Progenitor cell of endocrine pancreas (in vitro differentiated cells): ENCODE data around the gene PPARD. TPM values are rescaled to one million over a fixed set of nuclear protein-coding genes. Genes with fewer than 3 reads are reported as not detected.

ENCODE experiments used
- DNase-seq: peaks from one replicate; pipeline ENCODE4 v3.0.0; 2021; ENCODE audit warnings: low spot score; ENCODE audit not compliant: unreplicated experiment
- H3K27ac Mint-ChIP-seq: 2 replicates; pipeline ENCODE4 v1.8.0; 2021; ENCODE audit warnings: mild to moderate bottlenecking, moderate library complexity, mixed read lengths
- H3K27me3 Mint-ChIP-seq: 2 replicates; pipeline ENCODE4 v1.8.0; 2021; ENCODE audit warnings: mixed read lengths
- H3K36me3 Mint-ChIP-seq: 2 replicates; pipeline ENCODE4 v1.8.0; 2022; ENCODE audit warnings: mixed read lengths; ENCODE audit not compliant: insufficient read depth
- H3K4me1 Mint-ChIP-seq: 2 replicates; pipeline ENCODE4 v1.8.0; 2021; ENCODE audit warnings: low read depth, mixed read lengths
- H3K4me3 Mint-ChIP-seq: 2 replicates; pipeline ENCODE4 v1.8.0; 2021; ENCODE audit warnings: low read depth, mild to moderate bottlenecking, moderate library complexity, mixed read lengths
- H3K9me3 Mint-ChIP-seq: 2 replicates; pipeline ENCODE4 v1.8.0; 2021; ENCODE audit warnings: low read depth, mixed read lengths
- microRNA-seq: library from miRNA; unstranded; fragments of <30 nt; microRNA quantifications from one replicate; pipeline ENCODE4 v1.1.0, GENCODE V29; 2020; ENCODE audit warnings: borderline number of aligned reads; ENCODE audit not compliant: unreplicated experiment
- total RNA-seq: library from RNA; stranded (reverse); gene quantifications from 2 replicates; pipeline ENCODE4 v1.2.1, GENCODE V29; 2021
- TF ChIP-seq, protein P1 (sequence below): fragments of 200-600 bp; sonication (generic); IDR thresholded peaks from one replicate; pipeline ENCODE4 v1.5.0; 2021; ENCODE audit warnings: antibody characterized with exemption, mild to moderate bottlenecking; ENCODE audit not compliant: unreplicated experiment

PPARD gene
- total RNA-seq, 1 donor from 2014 or later = 13.9 TPM

GRCh38 chr6:35475573-35475972 is 133.2 kb downstream of the PPARD start:
- no peak for DNase-seq

GRCh38 chr6:35476004-35476403 is 133.6 kb downstream of the PPARD start:
- no peak overlapping the region for H3K4me3 Mint-ChIP-seq
- H3K27ac Mint-ChIP-seq = no peak overlapping the region
- DNase-seq = no peak
- no peaks in the 10 kb centered on the region for H3K27me3 Mint-ChIP-seq
- H3K36me3 Mint-ChIP-seq = peaks cover 11% of the 10 kb centered on the region
- peaks cover 7% of the 10 kb centered on the region for H3K4me1 Mint-ChIP-seq
- no peaks in the 10 kb centered on the region for H3K9me3 Mint-ChIP-seq
- TF ChIP-seq, protein P1, sequence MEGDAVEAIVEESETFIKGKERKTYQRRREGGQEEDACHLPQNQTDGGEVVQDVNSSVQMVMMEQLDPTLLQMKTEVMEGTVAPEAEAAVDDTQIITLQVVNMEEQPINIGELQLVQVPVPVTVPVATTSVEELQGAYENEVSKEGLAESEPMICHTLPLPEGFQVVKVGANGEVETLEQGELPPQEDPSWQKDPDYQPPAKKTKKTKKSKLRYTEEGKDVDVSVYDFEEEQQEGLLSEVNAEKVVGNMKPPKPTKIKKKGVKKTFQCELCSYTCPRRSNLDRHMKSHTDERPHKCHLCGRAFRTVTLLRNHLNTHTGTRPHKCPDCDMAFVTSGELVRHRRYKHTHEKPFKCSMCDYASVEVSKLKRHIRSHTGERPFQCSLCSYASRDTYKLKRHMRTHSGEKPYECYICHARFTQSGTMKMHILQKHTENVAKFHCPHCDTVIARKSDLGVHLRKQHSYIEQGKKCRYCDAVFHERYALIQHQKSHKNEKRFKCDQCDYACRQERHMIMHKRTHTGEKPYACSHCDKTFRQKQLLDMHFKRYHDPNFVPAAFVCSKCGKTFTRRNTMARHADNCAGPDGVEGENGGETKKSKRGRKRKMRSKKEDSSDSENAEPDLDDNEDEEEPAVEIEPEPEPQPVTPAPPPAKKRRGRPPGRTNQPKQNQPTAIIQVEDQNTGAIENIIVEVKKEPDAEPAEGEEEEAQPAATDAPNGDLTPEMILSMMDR = no peak

More at GRCh38 chr6:35475573-35475972, 133.2 kb downstream of the PPARD start:
- Mint-ChIP-seq H3K4me1 (peaks cover 9% of the 10 kb centered on the region), H3K27me3 (no peaks in the 10 kb centered on the region), H3K9me3 (no peaks in the 10 kb centered on the region), H3K27ac (no peak overlapping the region), H3K4me3 (no peak overlapping the region), H3K36me3 (peaks cover 12% of the 10 kb centered on the region)
- TF ChIP-seq, protein P1 = no peak

DNA sequence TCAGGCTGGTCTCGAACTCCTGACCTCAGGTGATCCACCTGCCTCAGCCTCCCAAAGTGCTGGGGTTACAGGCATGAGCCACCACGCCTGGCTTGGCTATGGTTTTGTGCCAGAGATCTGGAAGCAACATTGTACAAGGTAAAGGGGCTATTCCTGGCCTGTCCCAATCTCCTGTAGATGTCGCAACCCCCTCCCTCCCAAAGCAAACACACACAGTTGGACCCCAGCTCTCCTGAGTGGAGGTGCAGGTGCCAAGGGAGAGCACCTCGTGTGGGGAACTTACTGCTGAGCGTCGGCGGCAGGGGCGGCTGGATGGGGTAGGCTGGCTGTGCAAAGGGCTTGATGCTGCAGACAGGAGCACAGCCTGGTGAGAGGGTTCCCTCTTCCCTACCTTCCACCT is 134.7 kb downstream of the PPARD start:
- no peak for DNase-seq
- Mint-ChIP-seq H3K4me3 (no peak overlapping the region), H3K4me1 (peaks cover 8% of the 10 kb centered on the region), H3K9me3 (no peaks in the 10 kb centered on the region), H3K27ac (no peak overlapping the region), H3K27me3 (no peaks in the 10 kb centered on the region), H3K36me3 (peaks cover 14% of the 10 kb centered on the region)
- TF ChIP-seq, protein P1 = no peak

Small RNAs within 50 kb of the gene (microRNA-seq; reads per million reads assigned to microRNA genes)
- gene MIR7111 = not detected

Other genes with a start within 250 kb of the PPARD start
- not detected in 2 replicates for gene TCP11, start 201.2 kb upstream of the PPARD start, total RNA-seq
- gene SCUBE3, start 128.6 kb upstream of the PPARD start, total RNA-seq = 31.1 and 35.3 TPM in 2 replicates
- 61.2 and 61.7 TPM in 2 replicates for gene ZNF76, start 82.8 kb upstream of the PPARD start, total RNA-seq
- 5.7 and 5.9 TPM in 2 replicates for gene DEF6, start 44.7 kb upstream of the PPARD start, total RNA-seq
- gene FANCE, start 109.8 kb downstream of the PPARD start, total RNA-seq = 9.3 and 10.6 TPM in 2 replicates
- 1,416 and 1,451 TPM in 2 replicates for gene RPL10A, start 125.8 kb downstream of the PPARD start, total RNA-seq
- 42.5 and 43.4 TPM in 2 replicates for gene TEAD3, start 154.5 kb downstream of the PPARD start, total RNA-seq
- 0.22 TPM in 2 replicates for gene TULP1, start 170.3 kb downstream of the PPARD start, total RNA-seq